NCI-H774 (cell line): ENCODE data around the gene LHFPL6.

ENCODE experiments used
- DNase-seq: peaks from one replicate; lab custom pipeline; 2025; lab: John Stamatoyannopoulos, UW

LHFPL6 gene

GRCh38 chr13:39306639-39307589 is 296.1 kb downstream of the LHFPL6 start:
- no peak for DNase-seq

DNA sequence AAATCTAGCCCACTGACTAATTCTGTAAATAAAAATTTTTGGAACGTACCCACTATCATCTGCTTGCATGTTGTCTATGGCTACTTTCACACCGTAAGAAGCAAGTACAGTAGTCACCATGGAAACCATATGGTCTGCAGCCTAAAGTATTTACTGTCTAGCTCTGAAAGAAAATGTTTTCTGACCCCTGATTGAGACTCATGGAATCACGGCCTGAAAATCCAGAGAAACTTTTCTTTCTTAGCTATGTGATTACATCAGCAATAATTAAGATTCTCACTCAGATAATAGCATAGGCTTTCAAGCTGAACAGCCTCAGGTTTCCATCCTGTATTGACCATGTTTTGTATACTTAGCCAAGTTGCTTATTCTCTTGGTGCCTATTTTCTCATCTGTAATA is 300.2 kb downstream of the LHFPL6 start:
- no peak for DNase-seq

DNA sequence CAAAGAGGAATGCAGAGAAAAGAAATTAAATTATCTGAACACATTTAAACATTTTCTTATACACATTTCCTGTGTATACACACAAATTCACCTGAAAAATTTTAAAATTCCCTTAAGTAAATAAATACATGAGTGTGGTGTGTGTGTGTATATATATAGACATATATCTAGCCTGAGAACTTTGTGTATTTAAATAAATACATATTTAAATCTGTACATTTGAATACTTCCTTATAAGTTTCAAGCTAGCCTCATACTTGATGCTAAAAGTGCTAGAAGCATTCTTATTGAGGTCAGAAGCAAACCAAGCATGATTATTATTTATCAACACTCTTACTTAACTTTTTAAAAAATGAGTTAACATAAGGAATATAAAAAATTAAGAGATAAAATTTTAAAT is 304.0 kb downstream of the LHFPL6 start:
- DNase-seq = no peak

GRCh38 chr13:39297664-39298171 is 305.3 kb downstream of the LHFPL6 start:
- DNase-seq = no peak

DNA sequence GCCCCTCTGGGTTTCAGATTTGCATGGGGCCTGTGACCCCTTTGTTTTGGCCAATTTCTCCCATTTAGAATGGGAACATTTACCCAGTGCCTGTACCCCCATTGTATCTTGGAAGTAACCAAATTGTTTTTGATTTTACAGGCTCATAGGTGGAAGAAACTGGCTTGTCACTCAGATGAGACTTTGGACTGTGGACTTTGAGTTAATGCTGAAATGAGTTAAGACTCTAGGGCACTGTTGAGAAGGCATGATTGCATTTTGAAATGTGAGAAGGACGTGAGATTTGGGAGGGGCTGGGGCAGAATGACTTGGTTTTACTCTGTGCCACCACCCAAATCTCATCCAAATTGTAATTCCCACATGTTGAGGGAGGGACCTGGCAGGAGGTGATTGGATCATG is 306.0 kb downstream of the LHFPL6 start:
- no peak for DNase-seq

DNA sequence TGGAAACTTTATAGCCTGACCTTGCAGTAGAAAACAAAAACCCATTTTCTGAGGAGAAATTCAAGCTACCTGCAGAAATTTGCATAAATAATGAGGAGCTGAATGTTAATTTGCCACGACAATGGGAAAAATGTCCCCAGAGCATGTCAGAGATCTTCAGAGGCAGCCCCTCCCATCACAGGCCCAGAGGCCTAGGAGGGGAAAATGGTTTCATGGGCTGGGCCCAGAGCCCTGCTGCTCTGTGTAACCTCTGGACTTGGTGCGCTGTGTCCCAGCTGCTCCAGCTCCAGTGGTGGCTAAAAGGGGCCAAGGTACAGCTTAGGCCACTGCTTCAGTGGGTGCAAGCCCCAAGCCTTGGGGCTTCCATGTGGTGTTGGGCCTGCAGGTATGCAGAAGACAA is 306.8 kb downstream of the LHFPL6 start:
- DNase-seq = no peak
